ENCODE data around the gene B3GALT2. TPM values are rescaled to one million over a fixed set of nuclear protein-coding genes. Genes with fewer than 3 reads are reported as not detected.
"Not testable (repeated sequence)": the region's sequence is repeated elsewhere in the genome, so short reads cannot be mapped to it uniquely, and the experiment has no call there.

B3GALT2 gene
- total RNA-seq = 78.4 TPM
- long read RNA-seq, transcript B3GALT2-201 (2 exons, 3,274 nt) = major isoform, 76 of 83 reads
- long read RNA-seq, partial matches to known transcripts = 0 of 83 reads
- long read RNA-seq, other reads (novel, unspliced or antisense) = 7 of 83 reads

- intact Hi-C loops (cut with DNase I) = loop anchor here (5.0 kb wide), 2 partner anchors 221 to 881 kb away; no protein-coding TSS in a partner anchor
- DNase-seq (no peak), ATAC-seq (ENCODE audit: poor library complexity) (peak; percentile 75)
Observed at GRCh38 chr1:193185901-193186731, at the start of gene B3GALT2. Gene B3GALT2 (minus strand): TSS chr1:193186613. CDS start chr1:193181562, 5,051 bp downstream.

GRCh38 chr1:193234530-193234929, 48.1 kb upstream of the B3GALT2 start:
- intact Hi-C loops (cut with DNase I) = no loop called here
- no peak for DNase-seq

GRCh38 chr1:193231146-193231545, 44.7 kb upstream of the B3GALT2 start:
- ATAC-seq (ENCODE audit: poor library complexity); DNase-seq; intact Hi-C loops (cut with DNase I): not testable (repeated sequence)

More at GRCh38 chr1:193234530-193234929, 48.1 kb upstream of the B3GALT2 start:
- no peak for ATAC-seq (ENCODE audit: poor library complexity)

GRCh38 chr1:193229136-193229535, 42.7 kb upstream of the B3GALT2 start:
- intact Hi-C loops (cut with DNase I) = no loop called here
- no peak for ATAC-seq (ENCODE audit: poor library complexity)
- DNase-seq = no peak

- DNase-seq (no peak), ATAC-seq (ENCODE audit: poor library complexity) (no peak)
- intact Hi-C loops (cut with DNase I) = no loop called here
Observed at GRCh38 chr1:193222056-193222615, 35.7 kb upstream of the B3GALT2 start.

- intact Hi-C loops (cut with DNase I) = no loop called here
- DNase-seq = no peak
- ATAC-seq (ENCODE audit: poor library complexity) = no peak
Observed at GRCh38 chr1:193221651-193222050, 35.2 kb upstream of the B3GALT2 start.

GRCh38 chr1:193219391-193219790, 33.0 kb upstream of the B3GALT2 start:
- no peak for ATAC-seq (ENCODE audit: poor library complexity)
- DNase-seq = no peak
- intact Hi-C loops (cut with DNase I) = no loop called here

GRCh38 chr1:193216920-193217319, 30.5 kb upstream of the B3GALT2 start:
- DNase-seq = peak; percentile 47
- intact Hi-C loops (cut with DNase I) = no loop called here
- peak; percentile 29 for ATAC-seq (ENCODE audit: poor library complexity)

GRCh38 chr1:193213998-193214397, 27.6 kb upstream of the B3GALT2 start:
- DNase-seq (no peak), ATAC-seq (ENCODE audit: poor library complexity) (no peak)
- intact Hi-C loops (cut with DNase I) = no loop called here

- no peak for ATAC-seq (ENCODE audit: poor library complexity)
- intact Hi-C loops (cut with DNase I) = no loop called here
Observed at GRCh38 chr1:193212637-193213036, 26.2 kb upstream of the B3GALT2 start.

GRCh38 chr1:193211539-193211938, 25.1 kb upstream of the B3GALT2 start:
- ATAC-seq (ENCODE audit: poor library complexity) = no peak
- DNase-seq = no peak
- intact Hi-C loops (cut with DNase I) = no loop called here

More at GRCh38 chr1:193212637-193213036, 26.2 kb upstream of the B3GALT2 start:
- no peak for DNase-seq

GRCh38 chr1:193210996-193211395, 24.6 kb upstream of the B3GALT2 start:
- no peak for ATAC-seq (ENCODE audit: poor library complexity)
- intact Hi-C loops (cut with DNase I) = no loop called here
- DNase-seq = no peak

- ATAC-seq (ENCODE audit: poor library complexity) (no peak), DNase-seq (no peak)
- intact Hi-C loops (cut with DNase I) = no loop called here
Observed at GRCh38 chr1:193201021-193201420, 14.6 kb upstream of the B3GALT2 start.

GRCh38 chr1:193199940-193200339, 13.5 kb upstream of the B3GALT2 start:
- DNase-seq (no peak), ATAC-seq (ENCODE audit: poor library complexity) (no peak)
- intact Hi-C loops (cut with DNase I) = no loop called here

GRCh38 chr1:193192586-193192985, 6.2 kb upstream of the B3GALT2 start:
- DNase-seq (no peak), ATAC-seq (ENCODE audit: poor library complexity) (no peak)
- intact Hi-C loops (cut with DNase I) = no loop called here

- DNase-seq (no peak), ATAC-seq (ENCODE audit: poor library complexity) (peak; percentile 56)
- intact Hi-C loops (cut with DNase I) = no loop called here
Observed at GRCh38 chr1:193190096-193190744, 3.8 kb upstream of the B3GALT2 start.

GRCh38 chr1:193189442-193190095, 3.2 kb upstream of the B3GALT2 start:
- intact Hi-C loops (cut with DNase I) = loop anchor here (5.0 kb wide), 2 partner anchors 218 to 878 kb away; no protein-coding TSS in a partner anchor
- ATAC-seq (ENCODE audit: poor library complexity) (peak; percentile 63), DNase-seq (no peak)

- intact Hi-C loops (cut with DNase I) = loop anchor here (5.0 kb wide), 2 partner anchors 218 to 878 kb away; no protein-coding TSS in a partner anchor
- DNase-seq; ATAC-seq (ENCODE audit: poor library complexity): not testable (repeated sequence)
Observed at GRCh38 chr1:193188915-193189314, 2.5 kb upstream of the B3GALT2 start.

- intact Hi-C loops (cut with DNase I) = loop anchor here (5.0 kb wide), 2 partner anchors 220 to 880 kb away; no protein-coding TSS in a partner anchor
- no peak for ATAC-seq (ENCODE audit: poor library complexity)
- DNase-seq = no peak
Observed at GRCh38 chr1:193187114-193187513, 701 bp upstream of the B3GALT2 start.

All from Right ventricle myocardium superior (tissue), 1 donor.